NCI-H1417 (cell line): ENCODE data around the gene MRPS2.
A peak's percentile ranks its signal among the peaks of the same experiment; 100 is the strongest.
"Not testable (repeated sequence)": the region's sequence is repeated elsewhere in the genome, so short reads cannot be mapped to it uniquely, and the experiment has no call there.

Source experiments
- DNase-seq, 3 experiments: peaks; one replicate each; lab custom pipeline; 2025; lab: John Stamatoyannopoulos, UW

Gene MRPS2

DNA sequence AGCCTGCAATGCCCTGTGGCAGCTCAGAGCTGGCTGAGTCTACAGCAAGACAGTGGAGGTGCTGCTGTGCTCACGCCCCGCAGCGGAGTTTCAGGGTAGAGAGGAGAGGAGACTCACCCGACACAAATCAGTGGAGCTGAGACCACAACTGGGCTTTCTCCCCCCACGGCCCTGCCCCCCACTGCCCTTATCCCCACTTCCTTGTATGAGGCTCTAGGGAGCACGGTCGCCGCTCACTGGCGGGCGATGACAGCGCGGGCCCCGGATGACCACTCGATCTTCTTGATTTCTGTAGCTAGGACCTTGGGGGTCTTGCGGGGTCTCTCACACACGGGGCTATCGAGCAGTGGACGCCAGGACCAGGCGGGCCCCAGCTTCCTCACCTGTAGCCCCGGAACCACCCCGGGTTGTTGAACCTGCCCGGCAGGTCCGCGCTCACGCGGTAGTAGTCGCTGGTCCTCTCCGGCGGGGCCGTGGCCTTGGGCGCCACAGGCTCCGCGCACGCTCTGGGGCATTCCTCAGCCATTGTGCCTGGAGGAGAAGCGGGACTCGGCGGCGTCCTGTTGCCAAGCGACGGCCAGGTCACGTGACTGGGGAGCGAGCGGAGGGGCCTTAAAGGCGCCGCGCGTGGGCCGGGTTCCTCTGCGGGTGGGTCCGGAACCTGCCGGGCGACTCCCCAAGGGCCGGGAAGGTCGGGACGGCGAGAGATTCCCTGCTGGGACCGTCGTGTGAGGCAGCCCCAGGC is 984 bp upstream of the MRPS2 start:
- peak; percentile 75 to 96 (median 93) for DNase-seq

DNA sequence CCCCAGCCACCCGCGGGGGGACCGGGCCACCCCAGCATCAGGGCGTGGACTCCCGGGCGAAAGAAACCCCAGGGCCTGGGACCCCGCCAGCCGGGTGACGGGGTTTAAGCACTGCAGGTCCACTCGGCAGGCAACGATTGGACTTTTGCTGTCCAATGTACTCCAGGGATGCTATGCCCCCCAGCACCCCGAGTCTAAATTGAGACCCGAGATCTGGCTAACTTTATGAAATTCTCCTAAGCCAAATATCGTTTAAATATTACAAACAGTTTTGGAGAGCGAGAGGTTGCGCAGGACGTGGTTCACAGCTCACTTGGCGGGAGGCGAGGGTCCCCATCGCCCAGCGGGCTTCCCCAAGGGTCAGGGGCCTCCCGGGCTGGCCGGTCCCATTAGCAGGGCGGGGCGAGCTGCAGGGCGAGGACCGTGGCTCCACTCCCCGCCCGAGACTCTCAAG is 384 bp upstream of the MRPS2 start:
- peak in 1 of 3 experiments; percentile 86 for DNase-seq

DNA sequence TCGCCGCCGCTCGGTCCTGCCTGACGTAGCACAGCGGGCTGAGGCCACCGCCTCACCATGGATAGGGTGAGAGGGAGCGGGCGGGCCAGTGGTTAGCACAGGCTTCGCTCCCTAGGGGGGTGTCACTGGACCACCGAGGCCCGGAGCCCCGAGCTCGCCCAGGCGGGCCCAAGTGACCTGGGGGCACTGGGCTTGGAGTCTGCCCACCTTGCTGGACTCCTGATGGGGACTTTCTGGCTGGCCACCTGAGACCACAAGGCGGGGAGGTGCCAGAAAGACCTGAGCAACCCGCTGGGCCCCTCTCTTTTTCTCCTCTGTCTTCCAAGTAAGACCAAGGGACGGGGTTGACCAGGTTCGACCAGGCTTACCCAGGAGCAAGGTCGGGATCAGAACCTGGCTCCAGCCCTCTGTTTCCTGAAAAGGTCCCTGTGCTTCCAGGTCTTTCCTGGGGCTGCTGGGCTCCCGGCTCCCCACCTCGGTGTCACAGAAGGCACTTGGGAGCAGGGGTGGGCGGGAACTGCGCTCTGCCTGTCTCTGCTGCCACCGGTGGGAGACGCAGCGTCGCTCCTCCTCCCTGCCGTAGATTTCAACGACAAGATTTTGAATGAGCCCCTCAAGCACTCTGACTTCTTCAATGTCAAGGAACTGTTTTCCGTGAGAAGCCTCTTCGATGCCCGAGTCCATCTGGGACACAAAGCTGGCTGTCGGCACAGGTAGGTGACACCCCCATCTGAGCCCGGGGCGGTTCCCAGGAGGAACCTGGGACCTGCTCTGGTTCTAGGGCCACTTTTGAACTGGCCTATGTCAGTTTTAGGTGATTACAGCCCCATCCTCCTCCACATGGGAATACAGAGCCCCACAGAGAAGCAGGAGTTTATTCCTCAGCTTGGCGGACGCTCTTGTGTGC is 1.0 kb downstream of the MRPS2 start:
- DNase-seq: no peak

GRCh38 chr9:135502168-135502872 is 1.8 kb downstream of the MRPS2 start:
- no peak for DNase-seq

DNA sequence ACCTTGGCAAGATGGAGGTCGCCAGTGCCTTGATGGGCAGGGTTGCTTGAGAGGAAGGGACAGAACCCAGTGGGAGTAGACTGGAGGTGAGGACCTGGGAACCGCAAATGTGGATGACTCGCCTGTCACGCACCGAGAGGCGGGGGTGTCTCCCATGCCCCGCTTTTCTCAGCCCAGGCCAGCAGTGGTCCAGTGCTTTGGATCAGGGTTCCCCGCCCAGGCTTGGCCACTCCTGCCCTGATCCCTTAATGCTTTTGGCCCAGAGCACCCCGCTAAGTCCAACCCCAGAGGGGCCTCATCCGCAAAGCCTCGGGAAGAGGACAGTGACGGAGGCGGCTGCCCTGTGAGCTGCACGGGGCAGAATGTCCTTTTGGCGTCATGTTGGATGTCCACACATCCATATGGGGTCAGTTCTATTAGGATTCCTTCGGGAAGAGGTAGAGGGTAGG is 2.4 kb downstream of the MRPS2 start:
- no peak for DNase-seq

GRCh38 chr9:135503371-135504261 is 3.1 kb downstream of the MRPS2 start:
- no peak for DNase-seq

- peak; percentile 5 to 60 (median 14) for DNase-seq
These were observed 4.1 kb downstream of the MRPS2 start for GRCh38 chr9:135504262-135505243.

- DNase-seq: no peak
These were observed 5.1 kb downstream of the MRPS2 start for GRCh38 chr9:135505406-135506187.

DNA sequence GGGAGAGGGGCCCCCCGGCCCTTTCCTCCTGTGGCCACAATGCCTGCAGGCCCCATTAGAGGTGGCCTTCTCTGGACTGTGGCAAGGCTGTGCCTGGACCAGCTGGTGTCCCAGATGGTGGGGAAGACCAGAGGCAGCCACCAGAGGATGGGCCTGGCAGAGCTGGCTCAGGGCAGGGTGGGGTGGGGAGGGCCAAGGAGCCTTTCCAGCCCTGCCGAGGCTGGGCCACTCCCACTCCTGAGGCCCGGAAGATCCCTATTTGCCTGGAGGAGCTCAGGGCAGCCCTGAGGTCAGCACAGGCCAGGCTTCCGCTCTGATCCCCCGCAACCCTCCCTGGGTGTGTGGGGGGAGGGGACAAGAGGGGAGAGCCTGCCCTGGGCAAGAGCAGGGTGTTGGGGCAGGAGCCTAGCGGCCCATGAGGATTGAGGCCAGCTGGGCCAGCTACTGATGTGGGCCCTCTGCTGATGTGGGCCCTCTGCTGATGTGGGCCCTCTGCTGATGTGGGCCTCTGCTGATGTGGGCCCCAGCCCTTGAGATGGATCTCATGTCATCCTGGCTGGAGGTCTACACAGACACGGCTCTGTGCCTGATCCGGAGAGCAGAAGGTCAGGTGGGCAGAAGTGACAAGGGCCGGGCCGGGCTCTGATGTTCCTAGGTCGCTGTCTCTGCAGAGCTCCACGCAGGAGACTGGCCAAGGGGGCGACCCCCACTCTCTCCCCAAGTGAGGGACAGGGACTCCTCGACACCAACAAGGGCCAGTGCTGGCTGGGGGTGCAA is 6.0 kb downstream of the MRPS2 start:
- no peak for DNase-seq

DNA sequence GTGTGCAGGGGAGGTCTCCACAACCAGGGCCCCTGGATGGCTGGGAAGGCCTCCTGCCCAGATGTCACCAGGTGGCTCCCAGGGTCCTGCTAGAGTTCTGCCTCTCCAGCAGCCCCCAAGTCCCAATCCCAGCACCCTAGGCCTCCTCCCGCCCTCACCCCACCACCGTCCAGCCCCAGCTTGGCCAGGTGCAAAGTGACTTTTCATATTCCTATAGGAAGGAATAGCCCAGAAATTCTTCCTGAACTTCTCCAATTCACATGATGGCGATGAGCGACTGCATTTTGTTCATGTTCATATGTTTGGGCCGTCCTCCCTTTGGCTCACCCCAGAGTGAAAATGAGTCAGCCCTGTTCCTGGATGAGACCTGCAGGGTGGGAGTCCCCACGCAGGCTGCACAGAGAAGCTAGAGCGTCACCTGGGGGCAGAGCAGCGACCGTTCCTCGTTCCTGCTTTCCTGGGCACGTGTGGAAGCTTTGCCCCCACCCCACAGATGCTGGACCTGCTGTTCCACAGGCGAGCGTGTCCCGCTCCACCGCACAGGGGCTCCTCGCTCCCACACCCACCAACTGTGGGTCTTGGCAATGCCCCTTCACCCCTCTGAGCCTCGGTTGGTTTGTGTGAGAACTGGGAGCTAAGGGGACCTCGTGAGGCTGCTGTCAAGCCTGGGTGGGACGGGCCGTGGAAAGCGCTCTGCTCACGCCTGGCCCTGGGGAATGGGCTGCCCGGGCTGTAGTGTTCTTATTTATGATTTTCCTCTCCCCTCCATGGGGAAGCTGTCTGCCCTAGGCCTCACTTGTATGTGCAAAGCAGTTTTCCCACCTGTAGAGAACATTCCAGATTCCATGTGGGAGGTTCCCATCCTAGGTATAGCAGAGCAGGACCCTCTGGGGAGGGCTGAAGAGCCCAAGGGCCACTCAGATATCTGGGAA is 6.9 kb downstream of the MRPS2 start:
- no peak for DNase-seq

GRCh38 chr9:135508211-135508820 is 7.8 kb downstream of the MRPS2 start:
- no peak for DNase-seq

- DNase-seq: no peak
These were observed 9.0 kb downstream of the MRPS2 start for GRCh38 chr9:135509458-135509857.

- no peak for DNase-seq
These were observed 11.7 kb downstream of the MRPS2 start for GRCh38 chr9:135512241-135512603.

DNA sequence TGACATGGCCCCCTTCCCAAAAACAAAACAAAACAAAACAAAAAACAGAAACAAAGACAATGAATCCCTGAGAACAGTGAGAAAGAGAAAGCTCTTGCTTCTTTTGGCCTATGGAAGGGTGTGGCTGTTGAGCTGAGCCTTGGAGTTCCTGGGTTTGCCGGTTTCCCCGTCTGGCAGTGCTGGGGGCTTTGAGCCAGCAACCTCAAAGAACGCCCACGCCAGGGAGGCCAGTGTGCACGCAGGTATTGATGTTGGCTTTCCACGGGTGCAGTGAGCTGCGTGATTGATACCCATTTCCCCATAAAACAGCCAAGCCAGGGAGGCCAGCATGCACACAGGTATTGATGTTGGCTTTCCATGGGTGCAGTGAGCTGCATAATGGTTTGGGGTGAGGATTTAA is 12.4 kb downstream of the MRPS2 start:
- DNase-seq: no peak

DNA sequence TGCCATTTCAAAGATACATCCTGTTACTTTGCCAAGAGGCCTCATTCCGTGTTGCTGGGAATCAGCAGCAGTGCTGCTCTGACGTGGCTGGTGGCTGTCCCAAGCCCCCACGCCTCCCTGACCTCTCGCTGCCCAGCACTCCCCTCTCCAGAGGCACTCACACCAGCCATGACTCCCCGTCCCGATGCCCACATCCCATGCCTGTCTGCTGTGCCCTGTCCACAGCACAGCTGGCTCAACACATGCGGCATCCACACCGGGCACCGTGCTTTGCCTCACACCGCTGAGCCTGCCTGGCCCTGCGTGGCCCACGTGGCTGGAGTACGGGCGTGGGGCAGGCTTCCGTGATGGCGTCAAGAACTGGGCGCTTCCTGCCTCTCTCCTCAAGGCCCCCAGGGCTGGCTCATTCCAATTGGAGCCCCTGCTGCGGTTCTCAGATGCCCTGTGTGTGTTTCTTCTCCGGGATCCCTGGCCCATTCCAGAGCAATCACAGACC is 12.9 kb downstream of the MRPS2 start:
- no peak for DNase-seq

DNA sequence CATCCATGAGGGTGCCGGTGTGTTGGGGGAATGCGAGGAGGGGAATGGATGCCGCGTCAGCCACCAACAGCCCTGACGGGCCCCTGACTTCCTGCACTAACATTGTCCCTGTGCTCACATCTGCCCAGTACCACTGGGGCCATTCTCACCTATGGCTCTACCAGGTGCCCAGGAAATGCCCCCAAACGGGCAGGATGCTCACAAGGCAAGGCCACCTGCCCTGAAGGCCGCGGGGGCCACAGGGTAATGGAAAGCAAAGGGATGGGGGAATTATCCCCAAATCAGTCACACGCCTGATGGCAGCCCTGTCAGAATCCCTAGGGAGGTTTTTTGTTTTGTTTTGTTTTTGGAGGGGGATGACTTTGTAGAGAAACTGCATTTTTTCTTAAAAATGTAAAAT is 13.4 kb downstream of the MRPS2 start:
- DNase-seq: not testable (repeated sequence)
